IMR-90 (cell line): Measurements from ENCODE around the gene DAAM2. TPM values are rescaled to one million over a fixed set of nuclear protein-coding genes. Genes with fewer than 3 reads are reported as not detected.

Experiments
- ATAC-seq: fragments of 200-7000 bp; cut with Tn5 transposase; 2 replicates; pipeline ENCODE4 v1.9.1; 2020; ENCODE audit warnings: low read depth, mild to moderate bottlenecking, moderate library complexity
- BruUV-seq: library from RNA; stranded (reverse); fragments of 400-500 nt; replicated peaks from 2 replicates; lab custom pipeline; 2021; lab: Mats Ljungman, UMichigan
- CTCF ChIA-PET: fragments of 300-600 bp; formaldehyde crosslinking; extraction: SDS; loops from one replicate; lab custom pipeline; 2021; ENCODE audit warnings: antibody characterized with exemption; lab: Yijun Ruan, JAX
- POLR2A ChIA-PET: fragments of 300-600 bp; sonication (Branson Sonifier 250); formaldehyde crosslinking; loops from one replicate; lab custom pipeline; 2022; ENCODE audit warnings: antibody characterized with exemption; ENCODE audit not compliant: unreplicated experiment; lab: Charles Lee
- DNase-seq: peaks from one replicate; pipeline ENCODE4 v3.0.0; 2013
- H2AFZ ChIP-seq: replicated peaks from 2 replicates; pipeline ENCODE3; 2013; ENCODE audit warnings: low read length, mild to moderate bottlenecking; ENCODE audit not compliant: poor library complexity
- H2AK5ac ChIP-seq: 2 replicates; pipeline ENCODE4 v1.6.1; 2013; ENCODE audit warnings: low read depth, low read length, inconsistent platforms
- H2AK9ac ChIP-seq: replicated peaks from 2 replicates; pipeline ENCODE3; 2013; ENCODE audit warnings: mild to moderate bottlenecking, low read depth, low read length, moderate library complexity; ENCODE audit not compliant: poor library complexity
- H2BK120ac ChIP-seq: 2 replicates; pipeline ENCODE4 v1.6.1; 2013; ENCODE audit warnings: low read depth, low read length, inconsistent platforms
- H2BK15ac ChIP-seq: 3 replicates; pipeline ENCODE4 v1.6.1; 2013; ENCODE audit warnings: low read depth, low read length, inconsistent platforms
- H2BK20ac ChIP-seq: 2 replicates; pipeline ENCODE4 v1.6.1; 2013; ENCODE audit warnings: low read depth, mild to moderate bottlenecking, inconsistent platforms, low read length, moderate library complexity
- H2BK5ac ChIP-seq: 2 replicates; pipeline ENCODE4 v1.6.1; 2013; ENCODE audit warnings: mild to moderate bottlenecking, low read depth, low read length, inconsistent platforms; ENCODE audit not compliant: poor library complexity, severe bottlenecking
- H3K14ac ChIP-seq: replicated peaks from 2 replicates; pipeline ENCODE4 v1.6.1; 2013; ENCODE audit warnings: low read depth, low read length, inconsistent platforms
- H3K18ac ChIP-seq: 2 replicates; pipeline ENCODE4 v1.6.1; 2013; ENCODE audit warnings: low read depth, low read length, control low read depth
- H3K23ac ChIP-seq: 2 replicates; pipeline ENCODE4 v1.6.1; 2013; ENCODE audit warnings: low read depth, low read length, inconsistent platforms
- H3K27ac ChIP-seq: 2 replicates; pipeline ENCODE4 v1.5.1; 2013; ENCODE audit warnings: mild to moderate bottlenecking, control low read depth, low read length; ENCODE audit not compliant: insufficient read depth
- H3K27me3 ChIP-seq: 2 replicates; pipeline ENCODE4 v1.6.1; 2013; ENCODE audit warnings: low read length; ENCODE audit not compliant: control insufficient read depth, insufficient read depth
- H3K36me3 ChIP-seq: 2 replicates; pipeline ENCODE4 v1.6.1; 2013; ENCODE audit warnings: low read length, mixed read lengths; ENCODE audit not compliant: control insufficient read depth, insufficient read depth
- H3K4ac ChIP-seq: 2 replicates; pipeline ENCODE4 v1.6.1; 2013; ENCODE audit warnings: low read depth, low read length, inconsistent platforms
- H3K4me1 ChIP-seq: 2 replicates; pipeline ENCODE4 v1.6.1; 2013; ENCODE audit warnings: low read length, mixed read lengths; ENCODE audit not compliant: control insufficient read depth, insufficient read depth
- H3K4me2 ChIP-seq: 2 replicates; pipeline ENCODE4 v1.6.1; 2013; ENCODE audit warnings: low read depth, mild to moderate bottlenecking, control low read depth, low read length, moderate library complexity
- H3K4me3 ChIP-seq: 2 replicates; pipeline ENCODE4 v1.5.1; 2013; ENCODE audit warnings: low read depth, mild to moderate bottlenecking, control low read depth, low read length, moderate library complexity; ENCODE audit not compliant: insufficient read depth
- H3K56ac ChIP-seq: 2 replicates; pipeline ENCODE4 v1.6.1; 2013; ENCODE audit warnings: low read length, inconsistent platforms; ENCODE audit not compliant: insufficient read depth; ENCODE audit errors: extremely low read depth
- H3K79me1 ChIP-seq, 2 experiments: 2 replicates each; pipeline ENCODE4 v1.6.1; 2013; ENCODE audit warnings: low read length in 2 of 2, inconsistent platforms in 1 of 2, low read depth in 1 of 2
- H3K9ac ChIP-seq: 2 replicates; pipeline ENCODE4 v1.6.1; 2013; ENCODE audit warnings: low read depth, low read length, control low read depth
- H3K9me1 ChIP-seq: 2 replicates; pipeline ENCODE4 v1.6.1; 2013; ENCODE audit warnings: low read length, inconsistent platforms; ENCODE audit not compliant: insufficient read depth
- H3K9me3 ChIP-seq: 2 replicates; pipeline ENCODE4 v1.6.1; 2013; ENCODE audit warnings: low read length; ENCODE audit not compliant: control insufficient read depth, insufficient read depth
- H4K20me1 ChIP-seq: 2 replicates; pipeline ENCODE4 v1.6.1; 2013; ENCODE audit warnings: low read length, inconsistent platforms; ENCODE audit not compliant: insufficient read depth
- H4K5ac ChIP-seq: 2 replicates; pipeline ENCODE4 v1.6.1; 2013; ENCODE audit warnings: mild to moderate bottlenecking, low read depth, low read length, control low read depth
- H4K8ac ChIP-seq, 2 experiments: 2 replicates each; pipeline ENCODE4 v1.6.1; 2013; ENCODE audit warnings: low read depth in 2 of 2, low read length in 2 of 2, control low read depth in 1 of 2, inconsistent platforms in 1 of 2
- H4K91ac ChIP-seq: 2 replicates; pipeline ENCODE4 v1.6.1; 2013; ENCODE audit warnings: low read depth, low read length, inconsistent platforms; ENCODE audit not compliant: insufficient read depth
- CEBPB ChIP-seq: IDR thresholded peaks from 2 replicates; pipeline ENCODE4 v1.6.1; 2012; ENCODE audit warnings: low read depth, low read length, improper control_type of control experiment
- CHD1 ChIP-seq: IDR thresholded peaks from 2 replicates; pipeline ENCODE4 v1.6.1; 2012; ENCODE audit warnings: low read depth, low read length, improper control_type of control experiment
- ELK1 ChIP-seq: fragments of 150-350 bp; IDR thresholded peaks from 2 replicates; pipeline ENCODE4 v1.6.1; 2016; ENCODE audit warnings: low read depth, mild to moderate bottlenecking, low read length, moderate library complexity, borderline replicate concordance
- MAFK ChIP-seq: IDR thresholded peaks from 2 replicates; pipeline ENCODE4 v1.6.1; 2012; ENCODE audit warnings: low read depth, low read length, improper control_type of control experiment
- NFE2L2 ChIP-seq: fragments of 150-350 bp; IDR thresholded peaks from 2 replicates; pipeline ENCODE4 v1.6.1; 2016; ENCODE audit warnings: low read depth, mild to moderate bottlenecking, low read length
- POLR2A ChIP-seq: IDR thresholded peaks from 2 replicates; pipeline ENCODE4 v1.6.1; 2012; ENCODE audit warnings: mild to moderate bottlenecking, low read depth, low read length
- WGBS, 2 experiments: methylation state at CpG; one replicate each; pipeline versions ENCODE4 v1.1.5 to v1.1.7; 2013; ENCODE audit warnings: missing lambda C conversion rate in 2 of 2; ENCODE audit not compliant: insufficient read length in 1 of 2; ENCODE audit errors: extremely low coverage in 2 of 2; 5-methylcytosine and 5-hydroxymethylcytosine counted together
- dilution Hi-C: fragments of 300-500 bp; cut with HindIII; formaldehyde crosslinking; loops from one replicate; pipeline ENCODE4 v1.14.3; 2018; ENCODE audit warnings: low sequenced_read_pairs; ENCODE audit not compliant: unreplicated experiment
- in situ Hi-C: fragments of 300-500 bp; cut with MboI; formaldehyde crosslinking; loops from 3 replicates; pipeline ENCODE4 v1.14.3; 2019; ENCODE audit warnings: low sequenced_read_pairs, inconsistent platforms, mixed read lengths
- intact Hi-C: fragments of 100-400 bp; cut with micrococcal nuclease; formaldehyde crosslinking; loops from 2 replicates; pipeline ENCODE4 v1.10.0; 2022
- polyA plus RNA-seq, 3 experiments: library from polyadenylated mRNA; depleted of rRNA; stranded (reverse); fragments of >200 nt; gene quantifications; 2 replicates each; pipeline ENCODE4 v1.2.3, GENCODE V29; 2012; ENCODE audit warnings: low replicate concordance in 1 of 3
- total RNA-seq: library from RNA; depleted of rRNA; stranded (reverse); fragments of >200 nt; gene quantifications from 2 replicates; pipeline ENCODE4 v1.2.3, GENCODE V29; 2012
- TF ChIP-seq, protein P1 (sequence below): fragments of 150-350 bp; IDR thresholded peaks from 2 replicates; pipeline ENCODE4 v1.6.1; 2017; ENCODE audit warnings: mild to moderate bottlenecking, antibody characterized with exemption, low read length, low read depth

The DAAM2 gene
- total and polyA plus RNA-seq, 2 of the 4 experiments (the other 2 are of a cell fraction), result 11.2 to 12.9 TPM

DNA sequence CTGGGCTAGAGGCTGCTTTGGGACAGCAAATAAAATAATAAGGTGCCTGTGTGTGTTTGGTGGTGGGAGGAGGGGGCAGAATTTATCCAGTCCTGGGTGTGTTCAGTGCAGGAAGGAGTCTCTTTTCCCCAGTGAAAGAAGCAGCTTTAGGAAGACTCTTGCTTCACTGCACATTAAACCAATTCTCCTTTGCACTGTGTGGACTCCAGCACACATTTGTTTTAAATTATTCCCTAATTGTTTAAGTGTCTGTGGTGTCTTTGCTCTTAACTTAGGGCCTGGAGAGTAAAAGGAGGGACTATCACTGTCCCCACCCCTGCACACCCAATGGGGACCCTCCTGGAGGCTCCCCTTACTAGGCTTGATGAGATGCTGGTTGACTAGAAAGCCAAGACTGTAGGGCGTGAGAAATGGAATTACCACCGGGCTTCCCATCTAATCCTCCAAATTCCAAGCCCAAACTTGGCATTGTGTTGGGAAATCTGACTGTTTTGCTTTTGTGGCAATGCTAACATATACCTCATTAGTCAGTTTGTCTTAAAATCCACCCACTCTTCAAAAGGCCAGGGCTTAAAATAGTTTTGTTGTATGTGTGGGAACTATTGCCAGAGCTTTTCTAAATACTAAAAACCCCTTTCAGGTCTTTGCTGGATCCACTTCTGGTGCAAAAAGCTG lies 13.5 kb upstream of the DAAM2 start:
- no peak overlapping the region for H3K23ac ChIP-seq
- CTCF ChIA-PET, result no interaction called here
- H2AK9ac ChIP-seq, result no peak overlapping the region
- no peak overlapping the region for H3K27ac ChIP-seq
- no peaks in the 10 kb centered on the region for H4K20me1 ChIP-seq
- in situ Hi-C loops (no loop called here), intact Hi-C loops (no loop called here), dilution Hi-C loops (no loop called here)
- no peak overlapping the region for H2AFZ ChIP-seq
- ATAC-seq (peak; percentile 37), DNase-seq (peak; percentile 40)
- no peak overlapping the region for H3K56ac ChIP-seq
- no TSS peak for BruUV-seq
- H3K18ac ChIP-seq, result no peak overlapping the region
- H3K36me3 ChIP-seq, result no peaks in the 10 kb centered on the region
- 0 out of 2 replicates have a peak overlapping the region, but pooled peaks have one; percentile 1 for H2BK20ac ChIP-seq
- no peak overlapping the region for H3K4me3 ChIP-seq
- H2BK15ac ChIP-seq, result 0 out of 3 replicates have a peak overlapping the region, but pooled peaks have one; percentile 9
- H3K4me1 ChIP-seq, result peaks cover 7% of the 10 kb centered on the region; the same call in 1 of the 2 replicates
- 0 out of 2 replicates have a peak, but pooled peaks cover 3% of the 10 kb centered on the region for H3K9me1 ChIP-seq
- no peak overlapping the region for H2BK5ac ChIP-seq
- WGBS, 2 experiments, result no CpG with 5 or more reads among the region's 2 CpGs
- H3K14ac ChIP-seq, result peak overlapping the region; percentile 31; the same call in 1 of the 2 replicates
- no peak overlapping the region for H4K8ac ChIP-seq
- no peak overlapping the region for H3K9ac ChIP-seq
- no peaks in the 10 kb centered on the region for H3K9me3 ChIP-seq
- no peak for TF ChIP-seq MAFK
- no peak for TF ChIP-seq CHD1
- TF ChIP-seq POLR2A, result no peak
- TF ChIP-seq, protein P1, sequence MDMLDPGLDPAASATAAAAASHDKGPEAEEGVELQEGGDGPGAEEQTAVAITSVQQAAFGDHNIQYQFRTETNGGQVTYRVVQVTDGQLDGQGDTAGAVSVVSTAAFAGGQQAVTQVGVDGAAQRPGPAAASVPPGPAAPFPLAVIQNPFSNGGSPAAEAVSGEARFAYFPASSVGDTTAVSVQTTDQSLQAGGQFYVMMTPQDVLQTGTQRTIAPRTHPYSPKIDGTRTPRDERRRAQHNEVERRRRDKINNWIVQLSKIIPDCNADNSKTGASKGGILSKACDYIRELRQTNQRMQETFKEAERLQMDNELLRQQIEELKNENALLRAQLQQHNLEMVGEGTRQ, result no peak
- TF ChIP-seq NFE2L2, result no peak
- peak; percentile 47; the same call in 1 of the 2 replicates for TF ChIP-seq CEBPB
- no peak for TF ChIP-seq ELK1
- H3K4ac ChIP-seq, result no peak overlapping the region; the same call in 1 of the 2 replicates
- H3K27me3 ChIP-seq, result no peaks in the 10 kb centered on the region
- H4K91ac ChIP-seq, result peak overlapping the region; percentile 17; the same call in 1 of the 2 replicates
- H4K5ac ChIP-seq, result no peak overlapping the region
- H2BK120ac ChIP-seq, result peak overlapping the region; percentile 54; the same call in 1 of the 2 replicates
- POLR2A ChIA-PET, result no interaction called here
- 0 out of 2 replicates have a peak overlapping the region, but pooled peaks have one; percentile 16 for H3K4me2 ChIP-seq
- no peak overlapping the region for H2AK5ac ChIP-seq
- no peaks in the 10 kb centered on the region for H3K79me1 ChIP-seq
